Measurements from ENCODE around the gene ARHGAP25. TPM values are rescaled to one million over a fixed set of nuclear protein-coding genes. Genes with fewer than 3 reads are reported as not detected.

ARHGAP25 gene
- total and polyA plus RNA-seq, 4 donors: 3.5 to 7.0 (median 5.3) TPM

- 83% methylated on average over 2 of the region's 2 CpGs for WGBS
- H3K27ac ChIP-seq (ENCODE audit: low read depth in 1 of 2, low read length in 2 of 2): no peak overlapping the region
- no peak overlapping the region for H3K4me3 ChIP-seq (ENCODE audit: low read depth in 1 of 3, low read length in 3 of 3)
- no peak for DNase-seq (ENCODE audit: low spot score)
- H3K27me3 ChIP-seq (ENCODE audit: control insufficient read depth in 4 of 4, insufficient read depth in 4 of 4, low read length in 3 of 4): no peaks in the 10 kb centered on the region
- H3K4me1 ChIP-seq (ENCODE audit: control insufficient read depth in 4 of 4, insufficient read depth in 4 of 4, low read length in 3 of 4): no peaks in the 10 kb centered on the region
- H3K9ac ChIP-seq (ENCODE audit: low read depth in 1 of 2, low read length in 2 of 2): no peak overlapping the region
- H3K9me3 ChIP-seq (ENCODE audit: control insufficient read depth in 4 of 4, low read length in 3 of 4): peaks cover 0 to 3% (median 0%) of the 10 kb centered on the region in 4 donors
- TF ChIP-seq TAF1 (conservative IDR thresholded peaks at IDR 0.05): no peak
- TF ChIP-seq REST (IDR thresholded peaks at IDR 0.05): no peak
- TF ChIP-seq HNF4A (conservative IDR thresholded peaks at IDR 0.05): no peak
- no peak for TF ChIP-seq RAD21 (IDR thresholded peaks at IDR 0.05)
- no peak for TF ChIP-seq HNF4G (IDR thresholded peaks at IDR 0.05)
- no peak for TF ChIP-seq EGR1 (IDR thresholded peaks at IDR 0.05; ENCODE audit: low read depth in 2 of 2)
- TF ChIP-seq JUND (IDR thresholded peaks at IDR 0.05): no peak
- TF ChIP-seq CTCF (IDR thresholded peaks at IDR 0.05; ENCODE audit: low read depth, low read length, missing input control): no peak
- no peaks in the 10 kb centered on the region for H3K36me3 ChIP-seq (ENCODE audit: control insufficient read depth in 4 of 4, insufficient read depth in 3 of 4, low read depth in 1 of 4, low read length in 3 of 4)
Observed at GRCh38 chr2:68757081-68757480, 22.5 kb downstream of the ARHGAP25 start.

- no peak overlapping the region for H3K4me3 ChIP-seq (ENCODE audit: low read depth in 1 of 3, low read length in 3 of 3)
Observed at GRCh38 chr2:68762100-68762499, 27.5 kb downstream of the ARHGAP25 start.

More at GRCh38 chr2:68762100-68762499, 27.5 kb downstream of the ARHGAP25 start:
- H3K27ac ChIP-seq (ENCODE audit: low read depth in 1 of 2, low read length in 2 of 2): no peak overlapping the region
- H3K4me1 ChIP-seq (ENCODE audit: control insufficient read depth in 4 of 4, insufficient read depth in 4 of 4, low read length in 3 of 4): no peaks in the 10 kb centered on the region
- H3K36me3 ChIP-seq (ENCODE audit: control insufficient read depth in 4 of 4, insufficient read depth in 3 of 4, low read depth in 1 of 4, low read length in 3 of 4): no peaks in the 10 kb centered on the region
- peaks cover 0 to 1% (median 0%) of the 10 kb centered on the region in 4 donors for H3K9me3 ChIP-seq (ENCODE audit: control insufficient read depth in 4 of 4, low read length in 3 of 4)
- H3K9ac ChIP-seq (ENCODE audit: low read depth in 1 of 2, low read length in 2 of 2): no peak overlapping the region
- WGBS: 88% methylated on average over 2 of the region's 2 CpGs
- TF ChIP-seq FOXA2 (IDR thresholded peaks at IDR 0.05) (no peak), JUND (IDR thresholded peaks at IDR 0.05) (no peak), HNF4A (conservative IDR thresholded peaks at IDR 0.05) (no peak), TAF1 (conservative IDR thresholded peaks at IDR 0.05) (no peak), HNF4G (IDR thresholded peaks at IDR 0.05) (no peak), ATF3 (IDR thresholded peaks at IDR 0.05) (no peak), YY1 (IDR thresholded peaks at IDR 0.05) (no peak), RAD21 (IDR thresholded peaks at IDR 0.05) (no peak), ZBTB33 (IDR thresholded peaks at IDR 0.05) (no peak), REST (IDR thresholded peaks at IDR 0.05) (no peak), GABPA (IDR thresholded peaks at IDR 0.05 in 1 of 2, conservative IDR thresholded peaks at IDR 0.05 in 1 of 2) (no peak), SP1 (IDR thresholded peaks at IDR 0.05) (no peak), NR2F2 (IDR thresholded peaks at IDR 0.05) (no peak), MAX (IDR thresholded peaks at IDR 0.05) (no peak)
- no peak for DNase-seq (ENCODE audit: low spot score)
- H3K27me3 ChIP-seq (ENCODE audit: control insufficient read depth in 4 of 4, insufficient read depth in 4 of 4, low read length in 3 of 4): no peaks in the 10 kb centered on the region
